Stimulated activated CD8-positive, alpha-beta memory T cell treated with anti-CD3 and anti-CD28 coated beads, Interleukin-12 subunit alpha, Interleukin-12 subunit beta, amount 100 ng/mL, for 1 hour (primary cell): ENCODE measurements around the gene SFXN5.
A peak's percentile ranks its signal among the peaks of the same experiment; 100 is the strongest.

Experiments used
- DNase-seq: peaks from one replicate; pipeline ENCODE4 v3.0.0-alpha.2; 2020; ENCODE audit warnings: low read depth

The SFXN5 gene

GRCh38 chr2:72955228-72956049 lies 116.1 kb downstream of the SFXN5 start:
- DNase-seq, result no peak

GRCh38 chr2:72954376-72955227 lies 116.9 kb downstream of the SFXN5 start:
- no peak for DNase-seq

GRCh38 chr2:72953976-72954375 lies 117.5 kb downstream of the SFXN5 start:
- peak; percentile 5 for DNase-seq

- no peak for DNase-seq
Observed at GRCh38 chr2:72953528-72953927, 118.0 kb downstream of the SFXN5 start.

- DNase-seq, result no peak
Observed at GRCh38 chr2:72952961-72953360, 118.6 kb downstream of the SFXN5 start.

GRCh38 chr2:72952110-72952823 lies 119.2 kb downstream of the SFXN5 start:
- DNase-seq, result no peak

- no peak for DNase-seq
Observed at GRCh38 chr2:72951303-72952095, 120.0 kb downstream of the SFXN5 start.

- DNase-seq, result no peak
Observed at GRCh38 chr2:72950558-72951255, 120.8 kb downstream of the SFXN5 start.

- no peak for DNase-seq
Observed at GRCh38 chr2:72949642-72950041, 121.9 kb downstream of the SFXN5 start.

GRCh38 chr2:72949045-72949444 lies 122.5 kb downstream of the SFXN5 start:
- no peak for DNase-seq

- no peak for DNase-seq
Observed at GRCh38 chr2:72947952-72948830, 123.3 kb downstream of the SFXN5 start.

GRCh38 chr2:72946466-72946865 lies 125.0 kb downstream of the SFXN5 start:
- DNase-seq, result no peak

- no peak for DNase-seq
Observed at GRCh38 chr2:72945450-72946019, 126.0 kb downstream of the SFXN5 start.

- DNase-seq, result no peak
Observed at GRCh38 chr2:72944804-72945449, 126.6 kb downstream of the SFXN5 start.

- no peak for DNase-seq
Observed at GRCh38 chr2:72943540-72944395, 127.7 kb downstream of the SFXN5 start.

- no peak for DNase-seq
Observed at GRCh38 chr2:72942881-72943418, 128.6 kb downstream of the SFXN5 start.

GRCh38 chr2:72942293-72942692 lies 129.2 kb downstream of the SFXN5 start:
- DNase-seq, result no peak

- DNase-seq, result no peak
Observed at GRCh38 chr2:72940786-72941185, 130.7 kb downstream of the SFXN5 start.
